ENCODE data around the gene AGPAT4.

Gene AGPAT4

GRCh38 chr6:161109366-161109765 is 164.5 kb downstream of the AGPAT4 start:
- Histone ChIP-seq H3F3A (ENCODE audit: insufficient read depth, low read length) (no peaks in the 10 kb centered on the region), H3K36me3 (replicated peaks; ENCODE audit: insufficient read depth, low read length) (no peaks in the 10 kb centered on the region)
- TF ChIP-seq EZH2phosphoT487 (IDR thresholded peaks at IDR 0.05; ENCODE audit: low read length) (no peak), EZH2 (optimal IDR thresholded peaks at IDR 0.05; ENCODE audit: low read depth, low read length) (no peak)
- TF ChIP-seq, protein P1, sequence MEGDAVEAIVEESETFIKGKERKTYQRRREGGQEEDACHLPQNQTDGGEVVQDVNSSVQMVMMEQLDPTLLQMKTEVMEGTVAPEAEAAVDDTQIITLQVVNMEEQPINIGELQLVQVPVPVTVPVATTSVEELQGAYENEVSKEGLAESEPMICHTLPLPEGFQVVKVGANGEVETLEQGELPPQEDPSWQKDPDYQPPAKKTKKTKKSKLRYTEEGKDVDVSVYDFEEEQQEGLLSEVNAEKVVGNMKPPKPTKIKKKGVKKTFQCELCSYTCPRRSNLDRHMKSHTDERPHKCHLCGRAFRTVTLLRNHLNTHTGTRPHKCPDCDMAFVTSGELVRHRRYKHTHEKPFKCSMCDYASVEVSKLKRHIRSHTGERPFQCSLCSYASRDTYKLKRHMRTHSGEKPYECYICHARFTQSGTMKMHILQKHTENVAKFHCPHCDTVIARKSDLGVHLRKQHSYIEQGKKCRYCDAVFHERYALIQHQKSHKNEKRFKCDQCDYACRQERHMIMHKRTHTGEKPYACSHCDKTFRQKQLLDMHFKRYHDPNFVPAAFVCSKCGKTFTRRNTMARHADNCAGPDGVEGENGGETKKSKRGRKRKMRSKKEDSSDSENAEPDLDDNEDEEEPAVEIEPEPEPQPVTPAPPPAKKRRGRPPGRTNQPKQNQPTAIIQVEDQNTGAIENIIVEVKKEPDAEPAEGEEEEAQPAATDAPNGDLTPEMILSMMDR (IDR thresholded peaks at IDR 0.05; ENCODE audit: low read length) = no peak

DNA sequence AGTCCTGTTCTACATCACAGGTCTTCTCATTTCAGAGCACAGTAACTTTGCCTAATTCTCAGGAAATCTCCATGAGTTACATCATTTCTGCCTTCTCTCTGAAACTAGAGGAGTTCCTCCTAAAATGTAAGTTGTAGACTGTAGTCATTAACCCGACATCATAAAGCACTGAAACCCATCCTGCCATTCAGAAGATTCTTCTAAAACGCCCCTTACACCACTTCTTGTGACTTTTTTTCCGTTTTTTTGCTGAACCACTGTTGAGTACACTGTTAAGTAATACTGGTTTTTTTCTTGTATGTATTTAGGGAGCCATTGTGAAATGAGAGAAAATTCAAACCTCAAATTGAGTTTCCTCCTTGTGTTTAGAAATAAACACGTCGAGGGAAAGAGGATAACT is 164.9 kb downstream of the AGPAT4 start:
- Histone ChIP-seq H3K9me3 (replicated peaks; ENCODE audit: insufficient read depth, low read length) (no peaks in the 10 kb centered on the region), H3K9ac (ENCODE audit: low read length) (no peak overlapping the region), H3K4me1 (ENCODE audit: low read length) (no peaks in the 10 kb centered on the region), H2AFZ (ENCODE audit: low read length) (no peak overlapping the region), H3K79me2 (ENCODE audit: low read length) (no peaks in the 10 kb centered on the region), H3K9me2 (replicated peaks; ENCODE audit: insufficient read depth, low read length) (no peaks in the 10 kb centered on the region), H3K4me3 (ENCODE audit: low read length) (no peak overlapping the region), H3K27ac (ENCODE audit: low read length) (no peak overlapping the region), H3K36me3 (replicated peaks; ENCODE audit: insufficient read depth, low read length) (no peaks in the 10 kb centered on the region), H3K4me2 (ENCODE audit: low read depth, low read length) (no peak overlapping the region), H4K20me1 (ENCODE audit: insufficient read depth, low read length) (no peaks in the 10 kb centered on the region), H3F3A (ENCODE audit: insufficient read depth, low read length) (no peaks in the 10 kb centered on the region), H3K27me3 (replicated peaks; ENCODE audit: insufficient read depth, low read length) (no peaks in the 10 kb centered on the region)
- no peak for DNase-seq
- no peak for TF ChIP-seq EZH2phosphoT487 (IDR thresholded peaks at IDR 0.05; ENCODE audit: low read length)
- no peak for TF ChIP-seq EZH2 (optimal IDR thresholded peaks at IDR 0.05; ENCODE audit: low read depth, low read length)
- TF ChIP-seq, protein P1 (IDR thresholded peaks at IDR 0.05; ENCODE audit: low read length) = no peak

More at GRCh38 chr6:161109366-161109765, 164.5 kb downstream of the AGPAT4 start:
- H3K79me2 ChIP-seq (ENCODE audit: low read length) = no peaks in the 10 kb centered on the region
- no peak overlapping the region for H3K9ac ChIP-seq (ENCODE audit: low read length)
- no peaks in the 10 kb centered on the region for H4K20me1 ChIP-seq (ENCODE audit: insufficient read depth, low read length)
- H2AFZ ChIP-seq (ENCODE audit: low read length) = no peak overlapping the region
- H3K9me2 ChIP-seq (replicated peaks; ENCODE audit: insufficient read depth, low read length) = no peaks in the 10 kb centered on the region
- no peak overlapping the region for H3K4me2 ChIP-seq (ENCODE audit: low read depth, low read length)
- no peak overlapping the region for H3K4me3 ChIP-seq (ENCODE audit: low read length)
- no peak for DNase-seq
- H3K27me3 ChIP-seq (replicated peaks; ENCODE audit: insufficient read depth, low read length) = no peaks in the 10 kb centered on the region
- H3K27ac ChIP-seq (ENCODE audit: low read length) = no peak overlapping the region
- no peaks in the 10 kb centered on the region for H3K4me1 ChIP-seq (ENCODE audit: low read length)
- no peaks in the 10 kb centered on the region for H3K9me3 ChIP-seq (replicated peaks; ENCODE audit: insufficient read depth, low read length)

DNA sequence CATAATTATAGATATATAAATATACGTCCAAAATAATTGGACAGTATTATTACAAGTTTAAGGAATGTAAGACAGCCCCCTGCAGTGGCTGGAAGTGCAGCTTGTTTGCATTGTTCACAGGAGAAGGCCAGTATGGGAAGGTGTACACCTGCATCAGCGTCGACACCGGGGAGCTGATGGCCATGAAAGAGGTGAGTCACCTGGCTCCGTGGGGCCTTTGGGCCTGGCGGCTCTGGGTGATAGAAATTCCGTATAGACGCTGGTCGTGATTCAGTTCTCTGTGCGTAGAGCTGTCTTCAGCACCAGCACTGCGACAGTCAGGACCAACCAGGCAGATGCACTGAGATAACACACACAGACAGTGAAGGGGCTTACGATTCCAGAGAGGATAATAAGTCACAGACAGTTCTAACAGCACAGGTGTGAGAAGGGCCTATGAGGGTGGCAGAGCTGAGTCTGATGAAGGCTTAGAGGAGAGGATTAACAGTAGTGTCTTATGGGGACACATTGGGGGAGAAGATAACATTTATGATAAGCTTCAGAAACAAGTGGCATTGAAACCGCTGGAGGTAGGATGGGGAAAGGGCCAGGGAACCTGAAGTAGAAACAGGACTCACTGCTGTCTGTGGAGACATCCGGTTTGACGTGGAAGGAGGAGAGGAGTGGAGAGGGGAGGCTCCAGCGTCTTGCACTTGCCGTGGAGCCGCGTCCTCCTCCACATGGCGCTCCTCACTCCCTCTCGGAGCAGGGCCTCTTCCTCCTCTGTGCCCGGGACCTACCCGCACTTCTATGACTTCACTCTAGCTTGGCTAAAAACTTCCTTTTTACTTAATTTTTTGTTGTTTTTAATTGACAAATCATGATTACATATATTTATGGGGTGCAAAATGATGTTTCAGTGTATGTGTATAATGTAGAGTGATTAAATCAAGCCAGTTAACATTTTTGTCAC is 165.8 kb downstream of the AGPAT4 start:
- Histone ChIP-seq H2AFZ (ENCODE audit: low read length) (no peak overlapping the region), H3K36me3 (replicated peaks; ENCODE audit: insufficient read depth, low read length) (no peaks in the 10 kb centered on the region), H3K4me2 (ENCODE audit: low read depth, low read length) (no peak overlapping the region), H3K9me3 (replicated peaks; ENCODE audit: insufficient read depth, low read length) (no peaks in the 10 kb centered on the region), H3K79me2 (ENCODE audit: low read length) (no peaks in the 10 kb centered on the region), H3K4me1 (ENCODE audit: low read length) (no peaks in the 10 kb centered on the region), H3K27ac (ENCODE audit: low read length) (no peak overlapping the region), H3K4me3 (ENCODE audit: low read length) (no peak overlapping the region), H3K27me3 (replicated peaks; ENCODE audit: insufficient read depth, low read length) (no peaks in the 10 kb centered on the region), H3F3A (ENCODE audit: insufficient read depth, low read length) (no peaks in the 10 kb centered on the region), H3K9me2 (replicated peaks; ENCODE audit: insufficient read depth, low read length) (no peaks in the 10 kb centered on the region), H4K20me1 (ENCODE audit: insufficient read depth, low read length) (no peaks in the 10 kb centered on the region), H3K9ac (ENCODE audit: low read length) (no peak overlapping the region)
- TF ChIP-seq EZH2phosphoT487 (IDR thresholded peaks at IDR 0.05; ENCODE audit: low read length) (no peak), EZH2 (optimal IDR thresholded peaks at IDR 0.05; ENCODE audit: low read depth, low read length) (no peak)
- TF ChIP-seq, protein P1 (IDR thresholded peaks at IDR 0.05; ENCODE audit: low read length) = no peak
- DNase-seq = no peak
